AG10803 (cell line): Measurements from ENCODE around the gene LEP.

ENCODE experiments used
- DNase-seq: peaks from one replicate; pipeline ENCODE4 v3.0.0; 2010; ENCODE audit warnings: low read depth
- H3K4me3 ChIP-seq: 2 replicates; pipeline ENCODE4 v1.5.1; 2011; ENCODE audit warnings: mild to moderate bottlenecking, low read length, control low read depth
- TF ChIP-seq, protein P1 (sequence below): conservative IDR thresholded peaks from 2 replicates; pipeline ENCODE4 v1.5.1; 2011; ENCODE audit warnings: mild to moderate bottlenecking, low read length, control low read depth, inconsistent platforms

LEP gene

DNA sequence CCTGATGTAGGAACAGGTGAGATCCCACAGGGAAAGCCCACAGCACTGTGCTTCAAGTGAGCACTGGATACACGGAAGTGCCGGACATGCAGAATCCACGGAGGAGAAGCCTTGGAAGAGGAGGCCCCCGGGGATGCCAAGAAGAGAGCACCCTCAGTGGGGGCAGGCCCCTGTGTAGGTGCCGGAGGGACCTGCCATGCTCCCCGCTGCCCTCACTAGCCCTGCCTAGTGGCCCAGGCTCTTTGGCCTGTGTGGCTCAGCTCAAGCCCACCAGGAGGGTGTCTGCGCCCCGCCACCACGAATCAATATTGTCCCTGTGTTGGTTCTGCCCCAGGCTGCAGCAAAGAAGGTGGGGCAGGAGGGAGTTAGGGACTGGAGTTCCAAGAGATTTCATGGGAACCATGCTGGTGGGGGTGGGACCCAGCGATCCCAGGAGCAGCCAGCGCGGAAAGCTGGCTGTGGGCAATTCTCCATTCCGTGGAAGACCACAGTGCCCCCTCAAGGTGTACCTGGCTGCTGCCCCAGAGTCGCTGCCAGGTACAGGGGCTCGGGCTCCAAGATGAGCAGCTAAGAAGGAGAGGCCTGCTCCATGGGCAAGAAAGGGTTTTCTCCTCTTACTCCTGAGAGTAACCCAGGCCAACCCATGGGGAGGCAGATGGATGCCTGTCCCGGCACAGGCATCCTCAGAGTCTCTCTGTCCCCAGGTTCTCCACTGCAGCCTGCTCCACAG is 34.9 kb upstream of the LEP start:
- H3K4me3 ChIP-seq, result no peak overlapping the region
- no peak for DNase-seq
- TF ChIP-seq, protein P1, sequence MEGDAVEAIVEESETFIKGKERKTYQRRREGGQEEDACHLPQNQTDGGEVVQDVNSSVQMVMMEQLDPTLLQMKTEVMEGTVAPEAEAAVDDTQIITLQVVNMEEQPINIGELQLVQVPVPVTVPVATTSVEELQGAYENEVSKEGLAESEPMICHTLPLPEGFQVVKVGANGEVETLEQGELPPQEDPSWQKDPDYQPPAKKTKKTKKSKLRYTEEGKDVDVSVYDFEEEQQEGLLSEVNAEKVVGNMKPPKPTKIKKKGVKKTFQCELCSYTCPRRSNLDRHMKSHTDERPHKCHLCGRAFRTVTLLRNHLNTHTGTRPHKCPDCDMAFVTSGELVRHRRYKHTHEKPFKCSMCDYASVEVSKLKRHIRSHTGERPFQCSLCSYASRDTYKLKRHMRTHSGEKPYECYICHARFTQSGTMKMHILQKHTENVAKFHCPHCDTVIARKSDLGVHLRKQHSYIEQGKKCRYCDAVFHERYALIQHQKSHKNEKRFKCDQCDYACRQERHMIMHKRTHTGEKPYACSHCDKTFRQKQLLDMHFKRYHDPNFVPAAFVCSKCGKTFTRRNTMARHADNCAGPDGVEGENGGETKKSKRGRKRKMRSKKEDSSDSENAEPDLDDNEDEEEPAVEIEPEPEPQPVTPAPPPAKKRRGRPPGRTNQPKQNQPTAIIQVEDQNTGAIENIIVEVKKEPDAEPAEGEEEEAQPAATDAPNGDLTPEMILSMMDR, result no peak

DNA sequence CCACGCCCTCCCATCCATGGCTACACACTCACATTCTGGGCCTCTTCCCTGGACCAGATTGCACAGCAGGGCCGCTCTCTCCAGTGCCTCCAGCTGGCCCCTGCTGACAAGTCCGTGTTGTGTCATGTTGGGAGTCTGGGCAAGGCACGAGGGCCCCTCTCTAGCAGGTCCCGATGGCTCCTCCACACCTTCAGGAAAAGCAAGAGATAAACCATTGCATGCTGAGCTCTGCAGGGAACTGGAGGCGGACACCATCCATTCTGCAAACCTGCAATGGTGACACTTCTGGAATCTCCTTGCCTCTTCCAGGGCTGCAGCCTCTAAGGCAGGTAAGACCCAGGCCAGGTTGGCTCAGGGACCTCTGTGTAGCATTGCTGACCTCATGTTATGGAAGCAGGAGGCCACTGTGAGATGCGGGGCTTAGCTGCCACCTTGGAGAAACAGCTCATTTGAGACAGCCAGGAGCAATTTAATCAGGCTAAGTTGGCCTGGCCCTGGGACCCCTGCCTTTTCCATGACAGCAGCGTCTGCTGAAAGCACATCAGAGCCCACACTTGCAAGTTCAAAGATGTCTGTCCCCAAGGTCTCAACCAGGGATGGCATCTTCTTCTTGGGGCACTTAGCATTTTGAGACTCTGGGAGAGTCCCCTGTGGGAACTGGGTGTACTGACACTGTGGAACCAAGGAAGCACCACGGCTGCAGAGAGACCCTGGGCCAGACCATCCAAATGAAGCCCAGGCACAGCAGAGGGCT is 34.2 kb upstream of the LEP start:
- no peak overlapping the region for H3K4me3 ChIP-seq
- DNase-seq, result no peak
- TF ChIP-seq, protein P1, result no peak

DNA sequence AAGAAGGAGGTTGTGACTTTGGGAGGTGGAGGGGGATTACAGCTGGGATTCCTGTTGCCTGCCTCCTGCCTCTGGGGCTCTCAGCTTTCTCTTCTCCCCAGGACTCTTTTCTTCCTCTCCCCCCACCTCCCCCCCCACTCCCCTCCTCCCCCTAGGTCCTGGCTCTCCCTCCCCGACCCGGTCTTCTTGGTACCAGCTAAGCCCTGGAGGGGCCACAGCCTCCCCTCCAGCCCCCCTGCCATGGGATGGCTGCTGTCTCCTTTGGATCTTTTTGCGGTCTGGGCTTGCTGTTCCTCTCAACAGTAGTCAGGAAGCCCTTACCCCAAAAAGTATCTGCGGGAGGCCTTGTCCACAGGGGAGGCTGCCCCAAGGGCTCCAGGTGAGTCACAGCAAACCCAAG is 33.5 kb upstream of the LEP start:
- TF ChIP-seq, protein P1, result no peak
- DNase-seq, result no peak
- H3K4me3 ChIP-seq, result no peak overlapping the region

DNA sequence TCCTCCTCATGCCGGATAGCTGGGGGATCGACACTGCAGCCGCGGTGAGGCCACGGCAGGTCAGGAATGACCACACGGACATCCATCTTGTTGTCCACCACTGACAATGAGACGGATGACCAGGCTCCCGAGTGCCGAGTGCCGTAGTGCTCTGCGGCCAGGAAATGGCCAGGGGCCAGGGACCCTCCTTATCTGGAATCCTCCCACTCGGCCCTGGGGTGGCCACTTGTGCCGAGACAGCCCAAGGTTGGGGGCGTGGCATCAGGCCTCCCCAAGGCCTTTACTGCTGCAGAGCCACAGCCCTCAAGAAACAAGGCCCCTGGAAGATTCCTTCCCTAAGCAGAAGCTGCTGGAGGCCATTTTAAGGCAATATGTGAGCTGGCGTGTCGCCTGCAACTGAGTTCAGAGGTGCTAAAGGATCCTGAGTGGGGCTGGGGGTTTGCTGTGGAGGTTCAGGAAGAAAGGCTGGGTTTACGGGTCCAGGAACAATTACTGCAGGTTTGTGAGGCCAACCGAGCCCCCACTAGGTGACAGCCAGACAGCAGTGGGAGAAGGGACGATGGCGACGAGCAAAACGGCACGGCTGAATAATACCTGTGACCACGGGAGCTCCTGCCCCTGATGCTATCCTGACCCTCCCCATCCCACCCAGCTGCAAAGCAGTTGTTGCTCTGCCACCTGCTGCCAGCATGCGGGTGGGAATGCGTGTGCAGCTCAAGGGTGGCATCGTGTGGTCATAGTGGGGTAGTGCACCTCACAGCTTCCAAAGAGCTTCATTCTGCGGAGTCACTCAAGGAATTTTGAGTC is 31.6 kb upstream of the LEP start:
- TF ChIP-seq, protein P1, result peak; percentile 100
- H3K4me3 ChIP-seq, result no peak overlapping the region
- DNase-seq, result peak; percentile 76

DNA sequence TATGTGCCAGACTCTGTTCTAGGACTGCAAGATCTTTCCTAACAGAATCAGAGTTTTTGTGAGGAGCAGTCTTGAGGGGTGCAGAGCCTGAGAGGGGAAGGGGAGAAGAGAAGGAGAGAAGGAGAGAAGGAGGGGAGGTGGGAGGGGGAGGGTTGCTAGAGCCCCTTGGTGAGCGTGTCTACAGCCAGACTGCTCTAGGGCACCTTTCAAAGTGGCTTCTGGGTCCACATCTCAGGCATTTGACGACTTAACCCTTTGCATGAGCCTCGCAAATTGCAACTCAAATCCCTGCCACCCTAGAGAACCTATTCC is 31.1 kb upstream of the LEP start:
- TF ChIP-seq, protein P1, result no peak
- DNase-seq, result no peak
- H3K4me3 ChIP-seq, result no peak overlapping the region

DNA sequence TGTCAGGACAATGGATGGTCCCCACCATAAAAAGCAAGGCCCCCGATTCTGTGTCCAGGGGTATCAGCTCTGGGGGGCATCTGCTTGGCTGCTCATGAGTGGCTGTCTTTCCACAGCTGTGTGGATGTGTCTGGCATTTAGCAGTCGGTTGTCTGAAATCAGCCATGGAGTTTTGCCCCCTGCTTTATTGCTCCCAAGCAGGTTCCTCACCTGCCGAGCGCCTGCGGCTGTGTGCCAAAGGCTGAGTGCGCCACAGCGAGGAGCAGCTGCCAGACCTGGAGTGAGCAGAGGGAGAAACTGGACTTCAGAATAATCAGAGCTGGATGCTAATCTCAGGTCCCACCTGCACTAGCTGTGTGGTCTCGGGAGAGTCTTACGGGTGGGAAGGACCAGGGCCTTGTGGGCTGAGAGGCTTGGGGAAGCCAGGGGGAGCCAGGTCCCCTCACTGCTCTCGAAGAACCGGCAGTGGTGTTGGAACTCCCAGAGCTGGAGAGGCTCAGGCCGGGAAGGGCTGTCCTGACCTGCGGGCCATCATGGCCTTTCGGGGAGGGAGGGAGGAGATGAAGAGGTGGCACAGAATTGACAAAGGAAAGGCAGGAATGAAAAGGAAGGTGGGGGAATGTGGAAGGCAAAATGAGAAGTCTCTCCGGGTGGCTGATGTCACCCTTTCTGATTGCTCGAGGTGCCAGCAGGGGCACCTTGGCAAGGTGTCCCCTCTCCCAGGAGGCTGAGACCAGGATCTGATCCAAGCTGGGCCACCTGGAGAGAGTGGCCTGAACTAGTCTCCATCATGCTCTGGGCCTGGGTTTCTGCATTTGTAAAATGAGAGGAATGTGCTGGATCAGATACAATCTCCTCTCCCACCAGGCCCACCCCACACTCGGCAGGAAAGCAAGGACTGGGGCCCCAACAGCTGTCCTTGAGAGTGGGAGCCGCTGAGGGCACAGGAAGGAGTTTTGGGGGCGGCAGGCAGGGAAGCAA is 30.2 kb upstream of the LEP start:
- H3K4me3 ChIP-seq, result no peak overlapping the region
- TF ChIP-seq, protein P1, result no peak
- no peak for DNase-seq
